HEK293T (cell line): Measurements from ENCODE around the gene RNF148.

Experiments used
- CTBP1 ChIP-seq: fragments of 450-650 bp; IDR thresholded peaks from 2 replicates; pipeline ENCODE4 v1.6.1; 2016; ENCODE audit warnings: borderline replicate concordance
- ELF4 ChIP-seq: fragments of 450-650 bp; IDR thresholded peaks from 2 replicates; pipeline ENCODE4 v1.6.1; 2017; ENCODE audit warnings: antibody characterized with exemption
- FOXA1 ChIP-seq: fragments of 450-650 bp; IDR thresholded peaks from 2 replicates; pipeline ENCODE4 v1.6.1; 2016; ENCODE audit warnings: mild to moderate bottlenecking
- FOXK2 ChIP-seq: fragments of 450-650 bp; IDR thresholded peaks from 2 replicates; pipeline ENCODE4 v1.6.1; 2016; ENCODE audit warnings: mild to moderate bottlenecking
- FOXM1 ChIP-seq: fragments of 450-650 bp; IDR thresholded peaks from 2 replicates; pipeline ENCODE4 v1.6.1; 2017; ENCODE audit warnings: mild to moderate bottlenecking, borderline replicate concordance
- HDGF ChIP-seq: fragments of 450-650 bp; IDR thresholded peaks from 2 replicates; pipeline ENCODE4 v1.6.1; 2017; ENCODE audit warnings: antibody characterized with exemption, borderline replicate concordance
- NFRKB ChIP-seq: fragments of 450-650 bp; IDR thresholded peaks from 2 replicates; pipeline ENCODE4 v1.6.1; 2016; ENCODE audit warnings: mild to moderate bottlenecking, moderate library complexity
- PKNOX1 ChIP-seq: fragments of 450-650 bp; IDR thresholded peaks from 2 replicates; pipeline ENCODE4 v1.6.1; 2016
- SP1 ChIP-seq: fragments of 450-650 bp; IDR thresholded peaks from 2 replicates; pipeline ENCODE4 v1.6.1; 2017
- SUZ12 ChIP-seq: fragments of 450-650 bp; IDR thresholded peaks from 2 replicates; pipeline ENCODE4 v1.6.1; 2016; ENCODE audit warnings: mild to moderate bottlenecking
- TARDBP ChIP-seq: fragments of 450-650 bp; IDR thresholded peaks from 2 replicates; pipeline ENCODE4 v1.6.1; 2016
- ZNF384 ChIP-seq: fragments of 450-650 bp; IDR thresholded peaks from 2 replicates; pipeline ENCODE4 v1.6.1; 2016

GRCh38 chr7:122694697-122695096 lies 8.0 kb downstream of the RNF148 start:
- no peak for TF ChIP-seq SP1
- no peak for TF ChIP-seq ZNF384
- TF ChIP-seq FOXK2 = no peak
- no peak for TF ChIP-seq SUZ12
- TF ChIP-seq CTBP1 = no peak
- TF ChIP-seq TARDBP = no peak
- no peak for TF ChIP-seq NFRKB
- no peak for TF ChIP-seq PKNOX1
- TF ChIP-seq FOXM1 = no peak
- no peak for TF ChIP-seq ELF4
- no peak for TF ChIP-seq FOXA1
- TF ChIP-seq HDGF = no peak
